D721Med (cell line): ENCODE results near the gene RHOV.

Experiments used
- DNase-seq: peaks from one replicate; pipeline ENCODE4 v3.0.0; 2011; ENCODE audit warnings: low spot score; ENCODE audit not compliant: insufficient read length
- FAIRE-seq: peaks from 2 replicates; lab custom pipeline; 2011; peaks lifted over from hg19 to GRCh38; lab: Jason Lieb, UNC
- CTCF ChIP-seq: IDR thresholded peaks from 2 replicates; pipeline ENCODE4 v1.5.1; 2012; ENCODE audit warnings: mild to moderate bottlenecking, control low read depth; ENCODE audit not compliant: insufficient read depth; ENCODE audit errors: missing control alignments

RHOV gene

DNA sequence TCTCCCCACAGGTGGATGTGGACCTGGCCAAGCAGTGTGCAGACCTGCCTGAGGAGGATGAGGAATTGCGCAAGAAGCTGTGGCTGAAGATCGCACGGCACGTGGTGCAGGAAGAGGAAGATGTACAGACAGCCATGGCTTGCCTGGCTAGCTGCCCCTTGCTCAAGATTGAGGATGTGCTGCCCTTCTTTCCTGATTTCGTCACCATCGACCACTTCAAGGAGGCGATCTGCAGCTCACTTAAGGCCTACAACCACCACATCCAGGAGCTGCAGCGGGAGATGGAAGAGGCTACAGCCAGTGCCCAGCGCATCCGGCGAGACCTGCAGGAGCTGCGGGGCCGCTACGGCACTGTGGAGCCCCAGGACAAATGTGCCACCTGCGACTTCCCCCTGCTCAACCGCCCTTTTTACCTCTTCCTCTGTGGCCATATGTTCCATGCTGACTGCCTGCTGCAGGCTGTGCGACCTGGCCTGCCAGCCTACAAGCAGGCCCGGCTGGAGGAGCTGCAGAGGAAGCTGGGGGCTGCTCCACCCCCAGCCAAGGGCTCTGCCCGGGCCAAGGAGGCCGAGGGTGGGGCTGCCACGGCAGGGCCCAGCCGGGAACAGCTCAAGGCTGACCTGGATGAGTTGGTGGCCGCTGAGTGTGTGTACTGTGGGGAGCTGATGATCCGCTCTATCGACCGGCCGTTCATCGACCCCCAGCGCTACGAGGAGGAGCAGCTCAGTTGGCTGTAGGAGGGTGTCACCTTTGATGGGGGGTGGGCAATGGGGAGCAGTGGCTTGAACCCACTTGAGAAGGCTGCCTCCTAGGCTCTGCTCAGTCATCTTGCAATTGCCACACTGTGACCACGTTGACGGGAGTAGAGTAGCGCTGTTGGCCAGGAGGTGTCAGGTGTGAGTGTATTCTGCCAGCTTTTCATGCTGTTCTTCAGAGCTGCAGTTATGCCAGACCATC lies 28.8 kb upstream of the RHOV start:
- TF ChIP-seq CTCF, result no peak
- FAIRE-seq, result no peak
- DNase-seq, result no peak

GRCh38 chr15:40901053-40901443 lies 27.0 kb upstream of the RHOV start:
- no peak for TF ChIP-seq CTCF
- FAIRE-seq, result no peak
- DNase-seq, result no peak

DNA sequence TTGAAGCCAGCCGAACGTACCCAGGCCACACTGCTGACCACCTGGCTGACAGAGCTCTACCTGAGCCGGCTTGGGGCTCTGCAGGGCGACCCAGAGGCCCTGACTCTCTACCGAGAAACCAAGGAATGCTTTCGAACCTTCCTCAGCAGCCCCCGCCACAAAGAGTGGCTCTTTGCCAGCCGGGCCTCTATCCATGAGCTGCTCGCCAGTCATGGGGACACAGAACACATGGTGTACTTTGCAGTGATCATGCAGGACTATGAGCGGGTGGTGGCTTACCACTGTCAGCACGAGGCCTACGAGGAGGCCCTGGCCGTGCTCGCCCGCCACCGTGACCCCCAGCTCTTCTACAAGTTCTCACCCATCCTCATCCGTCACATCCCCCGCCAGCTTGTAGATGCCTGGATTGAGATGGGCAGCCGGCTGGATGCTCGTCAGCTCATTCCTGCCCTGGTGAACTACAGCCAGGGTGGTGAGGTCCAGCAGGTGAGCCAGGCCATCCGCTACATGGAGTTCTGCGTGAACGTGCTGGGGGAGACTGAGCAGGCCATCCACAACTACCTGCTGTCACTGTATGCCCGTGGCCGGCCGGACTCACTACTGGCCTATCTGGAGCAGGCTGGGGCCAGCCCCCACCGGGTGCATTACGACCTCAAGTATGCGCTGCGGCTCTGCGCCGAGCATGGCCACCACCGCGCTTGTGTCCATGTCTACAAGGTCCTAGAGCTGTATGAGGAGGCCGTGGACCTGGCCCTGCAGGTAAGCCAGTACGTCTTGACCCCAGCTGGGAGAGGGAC lies 26.4 kb upstream of the RHOV start:
- TF ChIP-seq CTCF, result no peak
- FAIRE-seq (no peak), DNase-seq (no peak)

GRCh38 chr15:40899536-40900207 lies 25.6 kb upstream of the RHOV start:
- DNase-seq (no peak), FAIRE-seq (no peak)
- TF ChIP-seq CTCF, result no peak

DNA sequence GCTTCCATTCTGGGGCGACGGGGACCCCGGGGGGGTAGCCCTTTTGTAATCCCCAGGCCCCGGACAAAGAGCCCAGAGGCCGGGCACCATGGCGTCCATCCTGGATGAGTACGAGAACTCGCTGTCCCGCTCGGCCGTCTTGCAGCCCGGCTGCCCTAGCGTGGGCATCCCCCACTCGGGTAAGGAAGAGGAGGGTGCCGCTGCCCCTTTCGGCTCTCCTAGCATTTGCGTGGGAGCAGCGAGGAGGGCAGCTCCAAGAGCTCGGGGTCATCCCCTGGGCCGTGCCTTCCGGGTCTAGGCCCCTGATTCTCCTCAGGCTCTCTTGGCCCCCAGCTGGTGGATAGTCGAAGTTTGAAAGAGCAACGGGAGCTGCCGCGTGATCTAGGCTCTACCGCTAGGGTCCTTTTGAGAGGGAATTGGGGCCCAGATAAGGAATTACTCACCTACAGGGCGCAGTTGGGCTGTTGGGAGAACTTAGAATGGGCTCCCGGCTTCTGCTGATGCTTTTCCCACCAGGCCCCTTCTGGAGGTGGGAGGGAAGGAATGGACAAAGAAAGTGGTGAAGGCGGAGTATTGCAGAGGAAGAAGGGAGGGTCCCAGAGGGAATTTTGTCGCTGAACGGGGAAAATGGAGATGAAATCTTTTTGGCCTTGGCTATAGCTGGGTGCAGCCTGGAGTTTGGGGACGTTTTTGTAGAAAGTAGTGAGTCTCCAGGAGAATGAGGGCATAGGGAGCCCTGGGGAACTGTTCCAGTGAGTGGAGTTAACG lies 20.8 kb upstream of the RHOV start:
- peak; percentile 9 for TF ChIP-seq CTCF
- DNase-seq (no peak), FAIRE-seq (no peak)
